Thyroid gland (tissue), 4 donors: ENCODE measurements around the gene CDYL2. TPM values are rescaled to one million over a fixed set of nuclear protein-coding genes. Genes with fewer than 3 reads are reported as not detected.
"Not testable (repeated sequence)": the region's sequence is repeated elsewhere in the genome, so short reads cannot be mapped to it uniquely, and the experiment has no call there.

Source experiments
- DNase-seq, 2 donors: peaks; one replicate each; pipeline ENCODE4 v3.0.0-alpha.2; 2019
- H3K27ac ChIP-seq, 3 donors: fragments of 200-600 bp; sonication (generic); 1 replicate in 2 of 3; 2 replicates in 1 of 3; pipeline ENCODE4 v1.5.1; 2016 to 2019; ENCODE audit warnings: mild to moderate bottlenecking in 1 of 3, moderate library complexity in 1 of 3
- H3K27me3 ChIP-seq: fragments of 200-600 bp; sonication (generic); one replicate; pipeline ENCODE4 v1.5.1; 2019
- H3K36me3 ChIP-seq, 2 donors: fragments of 200-600 bp; sonication (generic); one replicate each; pipeline ENCODE4 v1.5.1; 2016 to 2019
- H3K4me1 ChIP-seq, 2 donors: fragments of 200-600 bp; sonication (generic); one replicate each; pipeline ENCODE4 v1.5.1; 2017 to 2019
- H3K4me3 ChIP-seq, 3 donors: fragments of 200-600 bp; sonication (generic); replicated peaks in 1 of 3; 1 replicate in 2 of 3; 2 replicates in 1 of 3; pipeline ENCODE4 v1.5.1; 2016; ENCODE audit warnings: mild to moderate bottlenecking in 1 of 3
- H3K9me3 ChIP-seq: fragments of 200-600 bp; sonication (generic); one replicate; pipeline ENCODE4 v1.5.1; 2017
- POLR2A ChIP-seq, 2 donors: fragments of 450-650 bp; IDR thresholded peaks; one replicate each; pipeline ENCODE4 v1.6.1; 2017; ENCODE audit warnings: antibody characterized with exemption in 2 of 2, mild to moderate bottlenecking in 2 of 2, moderate library complexity in 1 of 2
- WGBS, 2 donors: methylation state at CpG; one replicate each; pipeline ENCODE4 v1.1.5; 2017; 5-methylcytosine and 5-hydroxymethylcytosine counted together
- intact Hi-C: fragments of 100-400 bp; cut with DNase I; formaldehyde crosslinking; loops from one replicate; pipeline ENCODE4 v1.15.1; 2023
- total RNA-seq, 4 donors: library from RNA; depleted of rRNA; stranded (reverse); fragments of >200 nt; gene quantifications; one replicate each; pipeline ENCODE4 v1.2.3, GENCODE V29; 2016
- TF ChIP-seq, protein P1 (sequence below), 6 experiments: fragments of 200-600 bp in 3 of 6; fragments of 450-650 bp in 3 of 6; sonication (generic) in 3 of 6; IDR thresholded peaks; one replicate each; pipeline ENCODE4 v1.5.1; 2016 to 2019; ENCODE audit warnings: antibody characterized with exemption in 6 of 6, mild to moderate bottlenecking in 2 of 6, inconsistent platforms in 1 of 6, moderate library complexity in 1 of 6

The CDYL2 gene
- total RNA-seq, 4 donors from 2014 or later: 3.6 to 14.2 (median 5.3) TPM

DNA sequence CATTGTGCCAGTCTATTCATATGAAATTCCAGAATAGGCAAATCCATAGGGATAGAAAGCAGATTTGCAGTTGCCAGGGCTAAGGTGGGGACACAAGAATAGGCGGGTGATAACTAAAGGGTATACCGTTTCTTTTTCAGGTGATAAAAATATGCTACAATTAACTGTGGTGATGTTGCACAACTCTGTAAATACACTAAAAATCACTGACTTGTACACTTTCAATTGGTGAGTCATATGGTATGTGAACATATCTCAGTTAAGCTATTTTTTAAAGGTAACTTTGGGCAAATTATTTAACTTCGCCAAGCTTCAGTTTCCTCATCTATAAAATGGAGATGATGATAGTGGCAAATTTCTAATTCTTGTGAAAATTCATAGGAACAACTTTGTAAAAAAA is 65.9 kb downstream of the CDYL2 start:
- no peaks in the 10 kb centered on the region for H3K4me1 ChIP-seq
- no peaks in the 10 kb centered on the region for H3K36me3 ChIP-seq
- TF ChIP-seq, protein P1, sequence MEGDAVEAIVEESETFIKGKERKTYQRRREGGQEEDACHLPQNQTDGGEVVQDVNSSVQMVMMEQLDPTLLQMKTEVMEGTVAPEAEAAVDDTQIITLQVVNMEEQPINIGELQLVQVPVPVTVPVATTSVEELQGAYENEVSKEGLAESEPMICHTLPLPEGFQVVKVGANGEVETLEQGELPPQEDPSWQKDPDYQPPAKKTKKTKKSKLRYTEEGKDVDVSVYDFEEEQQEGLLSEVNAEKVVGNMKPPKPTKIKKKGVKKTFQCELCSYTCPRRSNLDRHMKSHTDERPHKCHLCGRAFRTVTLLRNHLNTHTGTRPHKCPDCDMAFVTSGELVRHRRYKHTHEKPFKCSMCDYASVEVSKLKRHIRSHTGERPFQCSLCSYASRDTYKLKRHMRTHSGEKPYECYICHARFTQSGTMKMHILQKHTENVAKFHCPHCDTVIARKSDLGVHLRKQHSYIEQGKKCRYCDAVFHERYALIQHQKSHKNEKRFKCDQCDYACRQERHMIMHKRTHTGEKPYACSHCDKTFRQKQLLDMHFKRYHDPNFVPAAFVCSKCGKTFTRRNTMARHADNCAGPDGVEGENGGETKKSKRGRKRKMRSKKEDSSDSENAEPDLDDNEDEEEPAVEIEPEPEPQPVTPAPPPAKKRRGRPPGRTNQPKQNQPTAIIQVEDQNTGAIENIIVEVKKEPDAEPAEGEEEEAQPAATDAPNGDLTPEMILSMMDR (IDR thresholded peaks at IDR 0.05): no peak
- TF ChIP-seq POLR2A (IDR thresholded peaks at IDR 0.05): no peak
- no peak overlapping the region for H3K27ac ChIP-seq
- no peaks in the 10 kb centered on the region for H3K27me3 ChIP-seq
- H3K4me3 ChIP-seq: no peak overlapping the region
- intact Hi-C loops: no loop called here
- WGBS, 2 donors: 94 to 95% methylated on average over 3 of the region's 3 CpGs
- DNase-seq: no peak
- H3K9me3 ChIP-seq: no peaks in the 10 kb centered on the region

DNA sequence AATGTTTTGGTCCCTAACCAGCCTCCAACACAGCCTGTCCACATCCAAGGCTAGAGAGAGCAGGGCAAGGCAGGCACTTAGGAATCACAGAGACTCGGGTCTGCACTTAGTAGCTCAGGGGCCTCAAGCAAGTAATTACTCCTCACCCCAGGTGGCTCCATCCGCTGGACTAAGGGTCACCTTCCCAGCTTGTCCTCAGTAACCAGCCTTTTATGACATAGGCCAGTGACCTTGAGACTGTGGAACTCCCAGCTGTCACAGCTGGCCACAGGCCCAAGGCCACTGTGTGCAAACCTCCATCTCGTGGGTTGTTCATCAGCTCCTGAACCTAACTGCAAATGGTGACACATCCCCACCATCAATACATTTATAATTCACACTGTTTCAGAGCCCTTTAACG is 68.6 kb downstream of the CDYL2 start:
- H3K4me3 ChIP-seq: no peak overlapping the region
- TF ChIP-seq, protein P1 (IDR thresholded peaks at IDR 0.05): no peak
- no peak overlapping the region for H3K27ac ChIP-seq
- intact Hi-C loops: no loop called here
- no peaks in the 10 kb centered on the region for H3K36me3 ChIP-seq
- no peaks in the 10 kb centered on the region for H3K9me3 ChIP-seq
- DNase-seq: no peak
- no peaks in the 10 kb centered on the region for H3K27me3 ChIP-seq
- H3K4me1 ChIP-seq: no peaks in the 10 kb centered on the region
- 68 to 74% methylated on average over 4 of the region's 4 CpGs for WGBS, 2 donors

DNA sequence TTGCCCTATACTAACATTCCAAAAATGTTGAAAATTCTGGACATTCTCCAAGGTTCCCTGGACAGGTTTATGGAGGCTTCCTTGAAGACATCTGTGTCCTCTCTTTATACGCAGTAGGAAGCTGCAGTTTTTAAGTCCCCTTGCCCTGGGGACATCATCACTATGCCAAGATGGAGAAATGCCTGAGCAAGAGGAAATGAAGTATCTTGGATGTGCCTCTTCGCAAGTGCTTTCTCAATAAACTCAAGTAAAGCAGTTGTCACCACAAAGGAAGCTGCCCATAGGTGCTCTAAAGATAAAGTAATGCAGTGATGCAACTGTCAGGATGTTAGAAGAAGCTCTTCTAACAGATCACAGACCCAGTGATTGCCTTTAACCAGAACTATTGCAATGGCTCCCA is 71.0 kb downstream of the CDYL2 start:
- TF ChIP-seq POLR2A (IDR thresholded peaks at IDR 0.05): no peak
- TF ChIP-seq, protein P1 (IDR thresholded peaks at IDR 0.05): no peak
- WGBS, 2 donors: 35 to 70% methylated on average over 2 of the region's 2 CpGs
- no peak overlapping the region for H3K27ac ChIP-seq
- H3K9me3 ChIP-seq: no peaks in the 10 kb centered on the region
- intact Hi-C loops: no loop called here
- no peaks in the 10 kb centered on the region for H3K27me3 ChIP-seq
- H3K4me1 ChIP-seq: no peaks in the 10 kb centered on the region
- no peaks in the 10 kb centered on the region for H3K36me3 ChIP-seq
- no peak for DNase-seq
- no peak overlapping the region for H3K4me3 ChIP-seq

DNA sequence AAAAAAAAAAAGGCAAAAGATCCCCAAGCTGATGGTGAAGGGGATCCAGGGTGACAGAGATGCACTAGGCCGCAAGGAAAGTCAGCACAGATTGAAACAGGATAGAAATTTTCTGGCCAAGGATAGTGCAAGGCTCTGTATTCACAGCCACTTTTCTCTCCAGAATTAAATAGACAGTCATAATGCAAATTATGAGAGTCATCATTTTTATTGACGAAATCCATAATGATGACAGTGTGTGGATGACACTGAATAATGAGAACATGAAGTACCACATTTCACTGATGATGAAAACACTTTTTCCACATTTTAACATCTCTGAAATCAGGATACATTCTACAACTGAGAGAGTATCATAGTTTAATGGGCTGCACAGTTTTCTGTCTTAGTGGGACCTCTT is 72.5 kb downstream of the CDYL2 start:
- H3K36me3 ChIP-seq: no peaks in the 10 kb centered on the region
- no peaks in the 10 kb centered on the region for H3K4me1 ChIP-seq
- 90 to 94% methylated on average over 2 of the region's 2 CpGs for WGBS, 2 donors
- H3K4me3 ChIP-seq: no peak overlapping the region
- H3K27ac ChIP-seq: no peak overlapping the region
- H3K9me3 ChIP-seq: no peaks in the 10 kb centered on the region
- H3K27me3 ChIP-seq: no peaks in the 10 kb centered on the region
- TF ChIP-seq POLR2A (IDR thresholded peaks at IDR 0.05): no peak
- no peak for DNase-seq
- intact Hi-C loops: no loop called here

DNA sequence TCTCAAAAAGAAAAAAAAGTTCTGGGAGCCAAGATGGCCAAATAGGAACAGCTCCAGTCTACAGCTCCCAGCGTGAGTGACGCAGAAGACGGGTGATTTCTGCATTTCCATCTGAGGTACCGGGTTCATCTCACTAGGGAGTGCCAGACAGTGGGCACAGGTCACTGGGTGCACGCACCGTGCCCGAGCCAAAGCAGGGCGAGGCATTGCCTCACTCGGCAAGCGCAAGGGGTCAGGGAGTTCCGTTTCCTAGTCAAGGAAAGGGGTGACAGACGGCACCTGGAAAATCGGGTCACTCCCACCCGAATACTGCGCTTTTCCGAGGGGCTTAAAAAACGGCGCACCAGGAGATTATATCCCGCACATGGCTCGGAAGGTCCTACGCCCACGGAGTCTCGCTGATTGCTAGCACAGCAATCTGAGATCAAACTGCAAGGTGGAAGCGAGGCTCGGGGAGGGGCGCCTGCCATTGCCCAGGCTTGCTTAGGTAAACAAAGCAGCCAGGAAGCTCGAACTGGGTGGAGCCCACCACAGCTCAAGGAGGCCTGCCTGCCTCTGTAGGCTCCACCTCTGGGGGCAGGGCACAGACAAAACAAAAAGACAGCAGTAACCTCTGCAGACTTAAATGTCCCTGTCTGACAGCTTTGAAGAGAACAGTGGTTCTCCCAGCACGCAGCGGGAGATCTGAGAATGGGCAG is 77.2 kb downstream of the CDYL2 start:
- H3K27me3 ChIP-seq, DNase-seq, H3K4me3 ChIP-seq, intact Hi-C loops, H3K27ac ChIP-seq, H3K9me3 ChIP-seq, H3K4me1 ChIP-seq, H3K36me3 ChIP-seq: not testable (repeated sequence)
- 94 to 95% methylated on average over 29 of the region's 29 CpGs for WGBS, 2 donors

DNA sequence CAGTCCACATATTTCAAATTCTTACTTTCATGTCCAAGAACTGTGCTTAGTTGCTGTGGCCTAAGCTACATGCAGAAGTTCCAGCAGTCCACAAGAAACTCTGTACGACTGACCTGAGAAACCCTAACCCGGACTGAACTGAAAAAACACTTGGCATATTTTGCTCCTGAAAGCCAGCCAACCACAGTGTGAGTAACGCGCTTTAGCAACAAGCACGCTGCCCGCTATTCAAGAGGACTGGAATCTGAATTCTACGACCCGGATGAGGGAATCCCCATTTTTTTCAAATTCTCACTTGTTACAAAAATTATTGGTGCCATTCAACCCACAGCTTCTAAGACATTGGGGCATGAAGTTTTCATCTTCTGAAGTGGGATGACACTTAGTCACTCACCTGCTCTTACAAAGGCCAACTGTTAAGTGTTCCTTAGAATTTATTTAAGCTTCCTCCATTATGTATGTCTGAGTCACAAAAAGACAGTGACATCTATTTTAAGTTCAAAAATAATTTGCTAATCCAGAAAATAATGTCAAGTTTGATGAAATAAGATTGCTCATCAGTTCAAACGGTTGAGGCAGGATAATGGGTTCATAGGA is 78.7 kb downstream of the CDYL2 start:
- WGBS, 2 donors: 52 to 59% methylated on average over 9 of the region's 9 CpGs
- H3K27me3 ChIP-seq: no peaks in the 10 kb centered on the region
- peak in 1 of 2 donors; percentile 15 for DNase-seq
- H3K4me3 ChIP-seq: no peak overlapping the region
- intact Hi-C loops: no loop called here
- no peaks in the 10 kb centered on the region for H3K4me1 ChIP-seq
- H3K27ac ChIP-seq: no peak overlapping the region
- H3K9me3 ChIP-seq: no peaks in the 10 kb centered on the region
- TF ChIP-seq POLR2A (IDR thresholded peaks at IDR 0.05): no peak
- no peaks in the 10 kb centered on the region for H3K36me3 ChIP-seq
